A549 (cell line): Measurements from ENCODE around the gene VDR. TPM values are rescaled to one million over a fixed set of nuclear protein-coding genes. Genes with fewer than 3 reads are reported as not detected.

Source experiments
- ATAC-seq, 2 experiments: fragments of 200-7000 bp in 1 of 2; fragments of >200 bp in 1 of 2; cut with Nextera tagmentation in 1 of 2; cut with Tn5 transposase in 1 of 2; 3 replicates each; pipeline versions ENCODE4 v1.8.0 to v1.9.1; 2018 to 2020; ENCODE audit warnings: mild to moderate bottlenecking in 1 of 2, moderate library complexity in 1 of 2
- CTCF ChIA-PET: fragments of 300-600 bp; sonication (Branson Sonifier 250); formaldehyde crosslinking; extraction: SDS; loops from one replicate; lab custom pipeline; 2021; ENCODE audit warnings: antibody characterized with exemption, inconsistent platforms; lab: Yijun Ruan, JAX
- POLR2A ChIA-PET: fragments of 350-600 bp; formaldehyde crosslinking; extraction: SDS; loops from one replicate; lab custom pipeline; 2021; ENCODE audit warnings: antibody characterized with exemption, inconsistent platforms; lab: Yijun Ruan, JAX
- DNase-seq, 2 experiments: peaks; one replicate each; pipeline versions ENCODE4 v3.0.0 to v3.0.0-alpha.2; 2011 to 2016; ENCODE audit warnings: low read depth in 1 of 2, low spot score in 1 of 2
- FAIRE-seq: peaks from 2 replicates; lab custom pipeline; 2011; peaks lifted over from hg19 to GRCh38; lab: Jason Lieb, UNC
- H3K27ac ChIP-seq, 2 experiments: fragments of >200 bp; sonication (Bioruptor Twin); formaldehyde crosslinking; 3 replicates each; pipeline ENCODE4 v1.5.1; 2016 to 2017
- H3K4me1 ChIP-seq: fragments of >200 bp; sonication (Bioruptor Twin); formaldehyde crosslinking; 3 replicates; pipeline ENCODE4 v1.6.1; 2016
- H3K4me2 ChIP-seq: fragments of >200 bp; sonication (Bioruptor Twin); formaldehyde crosslinking; 3 replicates; pipeline ENCODE4 v1.6.1; 2016
- H3K4me3 ChIP-seq: fragments of >200 bp; sonication (Bioruptor Twin); formaldehyde crosslinking; 3 replicates; pipeline ENCODE4 v1.5.1; 2016
- H3K9me3 ChIP-seq: fragments of >200 bp; sonication (Bioruptor Twin); formaldehyde crosslinking; 3 replicates; pipeline ENCODE4 v1.6.1; 2016
- CBX8 ChIP-seq: fragments of 200-600 bp; sonication (generic); IDR thresholded peaks from 2 replicates; pipeline ENCODE4 v1.6.1; 2016
- CEBPB ChIP-seq, 2 experiments: fragments of >200 bp in 1 of 2; sonication (Bioruptor Twin) in 1 of 2; formaldehyde crosslinking in 1 of 2; IDR thresholded peaks; 2 replicates each; pipeline ENCODE4 v1.6.1; 2012 to 2016
- EHF ChIP-seq: fragments of 250-450 bp; sonication (Bioruptor Pico); IDR thresholded peaks from 2 replicates; pipeline ENCODE4 v1.5.0; 2020; ENCODE audit warnings: mild to moderate bottlenecking
- FOSL2 ChIP-seq, 2 experiments: fragments of 450-650 bp in 1 of 2; fragments of >200 bp in 1 of 2; sonication (Bioruptor Twin) in 1 of 2; formaldehyde crosslinking; IDR thresholded peaks; 2 replicates each; pipeline versions ENCODE4 v1.5.0 to v1.6.1; 2016 to 2020; ENCODE audit warnings: mild to moderate bottlenecking in 1 of 2, moderate library complexity in 1 of 2
- FOXS1 ChIP-seq: fragments of 250-450 bp; sonication (Bioruptor Pico); IDR thresholded peaks from 2 replicates; pipeline ENCODE4 v1.5.0; 2020; ENCODE audit warnings: mild to moderate bottlenecking, moderate library complexity
- HDAC2 ChIP-seq: fragments of 200-600 bp; sonication (generic); IDR thresholded peaks from 2 replicates; pipeline ENCODE4 v1.6.1; 2016
- HEYL ChIP-seq: fragments of 250-450 bp; sonication (Bioruptor Pico); IDR thresholded peaks from 2 replicates; pipeline ENCODE4 v1.8.0; 2021; ENCODE audit warnings: mild to moderate bottlenecking, moderate library complexity
- HOXB5 ChIP-seq: fragments of 250-450 bp; sonication (Bioruptor Pico); IDR thresholded peaks from 2 replicates; pipeline ENCODE4 v1.5.0; 2020; ENCODE audit warnings: mild to moderate bottlenecking, moderate library complexity
- JUN ChIP-seq, 2 experiments: fragments of >200 bp; sonication (Bioruptor Twin); formaldehyde crosslinking; IDR thresholded peaks; 2 replicates in 1 of 2; 3 replicates in 1 of 2; pipeline ENCODE4 v1.6.1; 2016 to 2017
- JUNB ChIP-seq: fragments of >200 bp; sonication (Bioruptor Twin); formaldehyde crosslinking; IDR thresholded peaks from 2 replicates; pipeline ENCODE4 v1.6.1; 2016
- KDM1A ChIP-seq: fragments of 200-600 bp; sonication (generic); IDR thresholded peaks from 2 replicates; pipeline ENCODE4 v1.6.1; 2016; ENCODE audit warnings: low read depth, mild to moderate bottlenecking
- MAFK ChIP-seq: fragments of 450-650 bp; IDR thresholded peaks from 2 replicates; pipeline ENCODE4 v1.6.1; 2014; ENCODE audit not compliant: partially characterized antibody
- MAZ ChIP-seq: fragments of 150-350 bp; IDR thresholded peaks from 2 replicates; pipeline ENCODE4 v1.6.1; 2014; ENCODE audit warnings: antibody characterized with exemption, low read depth, low read length, borderline replicate concordance
- MYC ChIP-seq: IDR thresholded peaks from 2 replicates; pipeline ENCODE4 v1.6.1; 2012; ENCODE audit warnings: mild to moderate bottlenecking, inconsistent platforms, low read length, improper control_type of control experiment, borderline replicate concordance
- NFE2L2 ChIP-seq: fragments of 150-350 bp; conservative IDR thresholded peaks from 2 replicates; pipeline ENCODE4 v1.6.1; 2014; ENCODE audit warnings: low read length
- POLR2A ChIP-seq: IDR thresholded peaks from 2 replicates; pipeline ENCODE4 v1.6.1; 2012; ENCODE audit warnings: mild to moderate bottlenecking, low read length
- RAD21 ChIP-seq, 2 experiments: fragments of >200 bp in 1 of 2; sonication (Bioruptor Twin) in 1 of 2; formaldehyde crosslinking in 1 of 2; IDR thresholded peaks in 1 of 2; conservative IDR thresholded peaks in 1 of 2; 2 replicates in 1 of 2; 3 replicates in 1 of 2; pipeline ENCODE4 v1.6.1; 2012 to 2018; ENCODE audit warnings: inconsistent platforms in 1 of 2
- RARB ChIP-seq: fragments of 250-450 bp; sonication (Bioruptor Pico); IDR thresholded peaks from 2 replicates; pipeline ENCODE4 v1.8.0; 2021; ENCODE audit warnings: mild to moderate bottlenecking, moderate library complexity
- RNF2 ChIP-seq: fragments of 200-600 bp; sonication (generic); IDR thresholded peaks from 2 replicates; pipeline ENCODE4 v1.6.1; 2016; ENCODE audit warnings: low read depth, mild to moderate bottlenecking, antibody characterized with exemption, moderate library complexity, borderline replicate concordance
- SMC3 ChIP-seq: fragments of >200 bp; sonication (Bioruptor Twin); formaldehyde crosslinking; IDR thresholded peaks from 3 replicates; pipeline ENCODE4 v1.6.1; 2018; ENCODE audit warnings: inconsistent platforms
- SREBF2 ChIP-seq: fragments of 450-650 bp; IDR thresholded peaks from 2 replicates; pipeline ENCODE4 v1.6.1; 2014; ENCODE audit warnings: mild to moderate bottlenecking, moderate library complexity
- ZFP36 ChIP-seq: fragments of 450-650 bp; IDR thresholded peaks from 2 replicates; pipeline ENCODE4 v1.6.1; 2014; ENCODE audit warnings: borderline replicate concordance; ENCODE audit not compliant: partially characterized antibody
- ZNF302 ChIP-seq: fragments of 250-450 bp; sonication (Bioruptor Pico); IDR thresholded peaks from 2 replicates; pipeline ENCODE4 v1.9.0; 2021; ENCODE audit warnings: inconsistent platforms, mild to moderate bottlenecking, moderate library complexity
- ZSCAN20 ChIP-seq: fragments of 250-450 bp; sonication (Bioruptor Pico); IDR thresholded peaks from 2 replicates; pipeline ENCODE4 v1.8.0; 2022; ENCODE audit warnings: mild to moderate bottlenecking, moderate library complexity
- WGBS: methylation state at CpG from one replicate; pipeline ENCODE4 v1.1.6; 2017; ENCODE audit errors: missing lambda C conversion rate; 5-methylcytosine and 5-hydroxymethylcytosine counted together
- polyA minus RNA-seq: library from RNA; depleted of rRNA, polyadenylated mRNA; stranded (reverse); fragments of >200 nt; gene quantifications from 2 replicates; pipeline ENCODE4 v1.2.3, GENCODE V29; 2011; rRNA and poly(A)+ RNA removed
- polyA plus RNA-seq, 4 experiments: library from polyadenylated mRNA; depleted of rRNA in 3 of 4; stranded (reverse); fragments of >200 nt; fragmentation: RNase III in 1 of 4; extraction: RNeasy Plus Mini Kit Qiagen cat#74134 plus additional on column Dnase treatment in 1 of 4; gene quantifications; 2 replicates in 3 of 4; 3 replicates in 1 of 4; pipeline ENCODE4 v1.2.3, GENCODE V29; 2011 to 2017
- TF ChIP-seq, protein P1 (sequence below): IDR thresholded peaks from 2 replicates; pipeline ENCODE4 v1.6.1; 2012
- TF ChIP-seq, protein P2 (sequence below): fragments of 250-450 bp; sonication (Bioruptor Pico); IDR thresholded peaks from 2 replicates; pipeline ENCODE4 v1.5.0; 2020; ENCODE audit warnings: low read depth, mild to moderate bottlenecking, moderate library complexity
- TF ChIP-seq, protein P3 (sequence below): fragments of >200 bp; sonication (Bioruptor Twin); formaldehyde crosslinking; IDR thresholded peaks from 3 replicates; pipeline ENCODE4 v1.5.1; 2016
- TF ChIP-seq, protein P4 (sequence below): IDR thresholded peaks from 2 replicates; pipeline ENCODE4 v1.6.1; 2012; ENCODE audit warnings: low read depth, borderline replicate concordance
- TF ChIP-seq, protein P5 (sequence below): fragments of 200-600 bp; sonication (generic); IDR thresholded peaks from 2 replicates; pipeline ENCODE4 v1.6.1; 2016; ENCODE audit warnings: antibody characterized with exemption, mild to moderate bottlenecking, moderate library complexity

The VDR gene
- polyA plus RNA-seq (2011; rRNA removed) (2.1 and 2.2 TPM in 2 replicates), polyA plus RNA-seq (2017; fragmentation: RNase III; extraction: RNeasy Plus Mini Kit Qiagen cat#74134 plus additional on column Dnase treatment) (1.9 to 2.0 TPM (median 1.9 TPM) in 3 replicates), polyA minus RNA-seq (2.6 and 2.8 TPM in 2 replicates)
- polyA plus RNA-seq (2012; cell fraction: cytosol; rRNA removed) = 1.9 and 2.5 TPM in 2 replicates
- 2.3 and 3.3 TPM in 2 replicates for polyA plus RNA-seq (2012; cell fraction: nucleus; rRNA removed)

DNA sequence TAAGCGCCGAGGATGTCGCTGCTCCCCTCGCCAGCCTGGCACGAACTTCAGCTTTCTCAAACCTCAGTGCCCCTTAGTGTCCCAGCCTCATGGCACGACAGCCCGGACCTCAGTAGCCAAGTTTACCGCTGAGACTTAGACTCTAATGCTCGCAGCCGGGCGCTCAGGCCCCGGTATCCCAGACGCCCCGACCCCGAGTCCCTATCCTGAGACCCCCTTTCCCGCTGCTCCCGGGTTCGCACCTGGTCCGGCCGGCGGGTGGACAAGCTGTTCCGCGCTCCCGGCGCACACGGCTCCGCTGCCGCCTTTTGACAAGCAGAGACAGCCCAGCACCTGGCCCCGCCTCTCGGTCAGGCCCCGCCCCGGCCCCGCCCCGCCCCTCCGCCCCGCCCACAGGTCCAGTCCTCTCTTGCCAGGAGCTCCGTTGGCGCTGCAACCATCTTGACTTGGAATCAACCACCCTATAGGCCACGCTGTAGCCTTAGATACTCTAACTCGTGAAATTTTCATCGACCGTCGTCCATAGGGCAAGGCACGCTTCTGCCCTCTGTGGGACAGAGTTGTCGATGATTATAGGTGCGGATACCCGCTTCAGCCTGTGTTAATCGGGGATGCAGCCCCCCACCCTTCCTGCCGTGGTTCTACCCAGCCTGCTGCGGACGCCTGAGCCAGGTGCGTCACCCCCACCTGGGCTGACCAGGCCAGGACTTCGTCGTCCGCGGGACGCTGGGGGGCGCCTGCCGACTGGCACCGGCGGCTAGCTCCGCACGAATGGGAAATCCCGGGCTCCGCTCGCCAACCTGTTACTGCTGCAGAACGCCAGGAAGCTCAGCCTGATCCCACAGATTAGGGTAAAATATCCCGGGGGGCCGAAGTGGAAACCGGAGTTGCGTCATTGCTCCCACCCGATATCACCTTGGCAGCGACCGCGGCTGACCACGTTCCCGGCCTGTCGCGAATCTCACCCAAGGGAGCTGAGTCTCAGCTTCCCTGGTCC, at the start of gene VDR:
Gene VDR, minus strand, starts transcription at position 282 of the 997 bp plus-strand sequence. CDS start 25,881 bp downstream, outside the sequence.
- no peak for TF ChIP-seq MYC
- peak; percentile 83; the same call in 1 of the 2 replicates for TF ChIP-seq RNF2
- TF ChIP-seq, protein P1, sequence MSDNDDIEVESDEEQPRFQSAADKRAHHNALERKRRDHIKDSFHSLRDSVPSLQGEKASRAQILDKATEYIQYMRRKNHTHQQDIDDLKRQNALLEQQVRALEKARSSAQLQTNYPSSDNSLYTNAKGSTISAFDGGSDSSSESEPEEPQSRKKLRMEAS = peak; percentile 65
- TF ChIP-seq, protein P2, sequence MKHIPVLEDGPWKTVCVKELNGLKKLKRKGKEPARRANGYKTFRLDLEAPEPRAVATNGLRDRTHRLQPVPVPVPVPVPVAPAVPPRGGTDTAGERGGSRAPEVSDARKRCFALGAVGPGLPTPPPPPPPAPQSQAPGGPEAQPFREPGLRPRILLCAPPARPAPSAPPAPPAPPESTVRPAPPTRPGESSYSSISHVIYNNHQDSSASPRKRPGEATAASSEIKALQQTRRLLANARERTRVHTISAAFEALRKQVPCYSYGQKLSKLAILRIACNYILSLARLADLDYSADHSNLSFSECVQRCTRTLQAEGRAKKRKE (CRISPR knock-in tag) = no peak
- TF ChIP-seq HOXB5 (CRISPR knock-in tag) = peak; percentile 48; the same call in 1 of the 2 replicates
- TF ChIP-seq, protein P3, sequence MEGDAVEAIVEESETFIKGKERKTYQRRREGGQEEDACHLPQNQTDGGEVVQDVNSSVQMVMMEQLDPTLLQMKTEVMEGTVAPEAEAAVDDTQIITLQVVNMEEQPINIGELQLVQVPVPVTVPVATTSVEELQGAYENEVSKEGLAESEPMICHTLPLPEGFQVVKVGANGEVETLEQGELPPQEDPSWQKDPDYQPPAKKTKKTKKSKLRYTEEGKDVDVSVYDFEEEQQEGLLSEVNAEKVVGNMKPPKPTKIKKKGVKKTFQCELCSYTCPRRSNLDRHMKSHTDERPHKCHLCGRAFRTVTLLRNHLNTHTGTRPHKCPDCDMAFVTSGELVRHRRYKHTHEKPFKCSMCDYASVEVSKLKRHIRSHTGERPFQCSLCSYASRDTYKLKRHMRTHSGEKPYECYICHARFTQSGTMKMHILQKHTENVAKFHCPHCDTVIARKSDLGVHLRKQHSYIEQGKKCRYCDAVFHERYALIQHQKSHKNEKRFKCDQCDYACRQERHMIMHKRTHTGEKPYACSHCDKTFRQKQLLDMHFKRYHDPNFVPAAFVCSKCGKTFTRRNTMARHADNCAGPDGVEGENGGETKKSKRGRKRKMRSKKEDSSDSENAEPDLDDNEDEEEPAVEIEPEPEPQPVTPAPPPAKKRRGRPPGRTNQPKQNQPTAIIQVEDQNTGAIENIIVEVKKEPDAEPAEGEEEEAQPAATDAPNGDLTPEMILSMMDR = peak; percentile 46
- TF ChIP-seq, protein P4, sequence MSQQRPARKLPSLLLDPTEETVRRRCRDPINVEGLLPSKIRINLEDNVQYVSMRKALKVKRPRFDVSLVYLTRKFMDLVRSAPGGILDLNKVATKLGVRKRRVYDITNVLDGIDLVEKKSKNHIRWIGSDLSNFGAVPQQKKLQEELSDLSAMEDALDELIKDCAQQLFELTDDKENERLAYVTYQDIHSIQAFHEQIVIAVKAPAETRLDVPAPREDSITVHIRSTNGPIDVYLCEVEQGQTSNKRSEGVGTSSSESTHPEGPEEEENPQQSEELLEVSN = peak; percentile 96
- no peak for TF ChIP-seq JUNB
- peak; percentile 37; the same call in 1 of the 3 replicates for TF ChIP-seq SMC3
- TF ChIP-seq HDAC2 = no peak
- TF ChIP-seq KDM1A = no peak
- TF ChIP-seq ZSCAN20 (CRISPR knock-in tag) = no peak
- TF ChIP-seq HEYL (CRISPR knock-in tag) = no peak
- peak; percentile 21; the same call in 1 of the 2 replicates for TF ChIP-seq POLR2A
- no peak for TF ChIP-seq FOSL2 (IDR thresholded peaks at IDR 0.05)
- no peak for TF ChIP-seq FOSL2 (CRISPR knock-in tag; IDR thresholded peaks at IDR 0.05)
- peak in 1 of 2 experiments; percentile 53; a peak in 2 of 5 replicates for TF ChIP-seq RAD21 (conservative IDR thresholded peaks at IDR 0.05 in 1 of 2, IDR thresholded peaks at IDR 0.05 in 1 of 2)
- 0 out of 5 replicates have a peak, but pooled peaks of 1 of the 2 experiments have one; percentile 33 for TF ChIP-seq JUN (IDR thresholded peaks at IDR 0.05)
- TF ChIP-seq ZNF302 = no peak
- TF ChIP-seq CBX8 = no peak
- H3K9me3 ChIP-seq = no peaks in the 10 kb centered on the region
- ChIA-PET CTCF (interaction anchor here (0.6 to 3.7 kb wide), 22 partner anchors 8 to 163 kb away, joined by 3 to 48 read pairs (median 4); partner anchors contain the start of gene TMEM106C), POLR2A (interaction anchor here (0.5 to 2.1 kb wide), 20 partner anchors 8 to 293 kb away, joined by 3 to 10 read pairs (median 3); partner anchors contain the start of genes ASB8, RAPGEF3 and TMEM106C)
- H3K4me3 ChIP-seq = peak within 1 kb of the TSS; percentile 59
- DNase-seq (peak; percentile 87 to 89), ATAC-seq (peak; percentile 83 to 88), FAIRE-seq (no peak)
- H3K4me2 ChIP-seq = peak within 1 kb of the TSS; percentile 86
- peaks cover 19% of the 10 kb centered on the region for H3K4me1 ChIP-seq
- peak within 1 kb of the TSS; percentile 67 to 78; a peak in 5 of 6 replicates for H3K27ac ChIP-seq
- 14% methylated on average over 31 of the region's 79 CpGs for WGBS

DNA sequence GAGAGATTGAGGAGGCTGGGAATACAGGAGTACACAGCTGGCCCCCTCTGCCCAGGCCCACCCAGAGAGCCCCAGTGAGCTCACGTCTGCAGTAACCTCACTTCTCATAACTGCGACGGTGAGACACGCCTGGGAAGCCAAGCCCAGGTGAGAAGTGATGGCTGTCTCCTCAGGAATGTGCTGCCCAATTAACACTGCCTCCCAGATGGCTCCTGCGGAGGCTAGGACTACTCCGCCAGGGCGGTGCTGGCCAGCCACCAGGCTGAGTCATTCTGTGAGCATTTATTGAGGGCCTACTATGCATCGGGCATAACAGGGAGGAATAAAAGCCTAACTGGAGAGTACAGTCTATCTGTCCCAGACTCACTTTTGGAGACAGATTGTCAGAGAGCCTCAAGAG, 49.3 kb upstream of the VDR start:
- Histone ChIP-seq H3K4me3 (no peak overlapping the region), H3K4me1 (no peaks in the 10 kb centered on the region), H3K27ac (no peak overlapping the region), H3K9me3 (peaks cover 15% of the 10 kb centered on the region), H3K4me2 (no peak overlapping the region)
- 93% methylated on average over 8 of the region's 8 CpGs for WGBS
- POLR2A ChIA-PET = no interaction called here
- CTCF ChIA-PET = interaction anchor here (0.9 to 4.2 kb wide), 8 partner anchors 9 to 664 kb away, joined by 3 to 30 read pairs (median 8); partner anchors contain the start of genes TMEM106C and VDR
- DNase-seq (no peak), FAIRE-seq (no peak), ATAC-seq (no peak)
- no peak for TF ChIP-seq EHF (CRISPR knock-in tag)
- no peak for TF ChIP-seq RAD21 (conservative IDR thresholded peaks at IDR 0.05 in 1 of 2, IDR thresholded peaks at IDR 0.05 in 1 of 2)
- no peak for TF ChIP-seq MAZ
- TF ChIP-seq RARB (CRISPR knock-in tag) = no peak
- TF ChIP-seq MAFK = no peak
- TF ChIP-seq ZSCAN20 (CRISPR knock-in tag) = no peak
- no peak for TF ChIP-seq CEBPB (IDR thresholded peaks at IDR 0.05)
- no peak for TF ChIP-seq SREBF2
- TF ChIP-seq ZFP36 = no peak
- TF ChIP-seq FOXS1 (CRISPR knock-in tag) = no peak
- no peak for TF ChIP-seq NFE2L2
- TF ChIP-seq, protein P5, sequence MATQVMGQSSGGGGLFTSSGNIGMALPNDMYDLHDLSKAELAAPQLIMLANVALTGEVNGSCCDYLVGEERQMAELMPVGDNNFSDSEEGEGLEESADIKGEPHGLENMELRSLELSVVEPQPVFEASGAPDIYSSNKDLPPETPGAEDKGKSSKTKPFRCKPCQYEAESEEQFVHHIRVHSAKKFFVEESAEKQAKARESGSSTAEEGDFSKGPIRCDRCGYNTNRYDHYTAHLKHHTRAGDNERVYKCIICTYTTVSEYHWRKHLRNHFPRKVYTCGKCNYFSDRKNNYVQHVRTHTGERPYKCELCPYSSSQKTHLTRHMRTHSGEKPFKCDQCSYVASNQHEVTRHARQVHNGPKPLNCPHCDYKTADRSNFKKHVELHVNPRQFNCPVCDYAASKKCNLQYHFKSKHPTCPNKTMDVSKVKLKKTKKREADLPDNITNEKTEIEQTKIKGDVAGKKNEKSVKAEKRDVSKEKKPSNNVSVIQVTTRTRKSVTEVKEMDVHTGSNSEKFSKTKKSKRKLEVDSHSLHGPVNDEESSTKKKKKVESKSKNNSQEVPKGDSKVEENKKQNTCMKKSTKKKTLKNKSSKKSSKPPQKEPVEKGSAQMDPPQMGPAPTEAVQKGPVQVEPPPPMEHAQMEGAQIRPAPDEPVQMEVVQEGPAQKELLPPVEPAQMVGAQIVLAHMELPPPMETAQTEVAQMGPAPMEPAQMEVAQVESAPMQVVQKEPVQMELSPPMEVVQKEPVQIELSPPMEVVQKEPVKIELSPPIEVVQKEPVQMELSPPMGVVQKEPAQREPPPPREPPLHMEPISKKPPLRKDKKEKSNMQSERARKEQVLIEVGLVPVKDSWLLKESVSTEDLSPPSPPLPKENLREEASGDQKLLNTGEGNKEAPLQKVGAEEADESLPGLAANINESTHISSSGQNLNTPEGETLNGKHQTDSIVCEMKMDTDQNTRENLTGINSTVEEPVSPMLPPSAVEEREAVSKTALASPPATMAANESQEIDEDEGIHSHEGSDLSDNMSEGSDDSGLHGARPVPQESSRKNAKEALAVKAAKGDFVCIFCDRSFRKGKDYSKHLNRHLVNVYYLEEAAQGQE = no peak
